UCSD-AML1 (cell line): ENCODE measurements around the gene FAM237B.
"Not testable (repeated sequence)": the region's sequence is repeated elsewhere in the genome, so short reads cannot be mapped to it uniquely, and the experiment has no call there.

ENCODE experiments used
- DNase-seq: peaks from one replicate; lab custom pipeline; 2025; ENCODE audit not compliant: unreplicated experiment; lab: John Stamatoyannopoulos, UW

Gene FAM237B

DNA sequence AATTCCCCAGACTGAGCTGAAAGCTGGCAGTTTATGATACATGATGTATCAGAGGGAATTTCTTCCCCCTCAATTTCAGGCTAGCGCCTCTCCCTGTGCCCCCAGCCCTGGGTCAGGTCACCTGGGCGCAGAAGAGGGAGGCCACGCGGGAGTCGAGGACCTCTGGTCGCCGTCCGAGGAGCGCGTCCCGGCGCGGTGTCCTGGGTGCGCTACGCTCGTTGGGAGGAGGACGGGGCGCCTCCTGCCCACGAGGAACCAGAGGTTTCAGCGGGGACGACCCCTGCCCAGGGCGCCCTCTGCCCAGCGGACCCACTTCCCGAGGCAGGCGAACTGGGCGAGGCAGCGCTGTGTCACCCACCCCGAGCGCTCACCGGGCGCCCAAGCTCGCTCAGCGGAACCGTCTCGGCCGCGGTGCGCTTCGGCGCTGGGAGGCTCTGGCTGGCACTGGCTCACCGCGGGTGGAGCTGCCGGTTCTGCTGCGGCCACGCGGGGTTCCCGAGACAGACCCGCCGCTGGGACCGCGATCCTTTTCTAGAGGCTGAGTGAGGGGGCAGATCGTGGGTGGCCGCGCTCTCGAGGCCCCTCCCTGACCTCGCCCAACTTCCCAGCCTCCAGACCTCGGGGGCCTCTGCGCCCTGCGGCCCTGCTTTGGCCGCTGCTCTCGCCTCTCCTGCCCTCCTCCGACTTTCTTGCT, at the start of gene FAM237B:
Gene FAM237B (minus strand): TSS at position 504 of the 694 bp plus-strand sequence. CDS start 1,556 bp downstream, outside the sequence.
- DNase-seq, result no peak

DNA sequence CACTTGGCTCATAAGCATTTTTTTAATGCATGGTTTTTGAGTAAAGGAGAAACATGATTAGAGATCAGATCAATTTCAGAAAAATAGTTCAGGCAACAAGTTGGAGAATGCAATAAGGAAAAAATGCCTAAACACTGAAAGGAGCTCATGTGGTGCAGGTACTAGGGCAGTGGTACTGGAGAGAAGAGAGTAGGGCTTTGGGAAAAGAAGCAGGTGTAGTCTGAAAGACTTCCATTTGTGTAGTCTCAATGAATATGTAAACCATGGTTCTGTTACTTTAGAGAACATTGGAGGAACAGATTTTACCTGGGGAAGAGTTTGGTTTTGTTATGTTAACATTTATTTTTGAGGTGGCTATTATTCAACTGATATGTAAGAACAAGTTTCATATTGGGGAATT, 30.9 kb upstream of the FAM237B start:
- no peak for DNase-seq

DNA sequence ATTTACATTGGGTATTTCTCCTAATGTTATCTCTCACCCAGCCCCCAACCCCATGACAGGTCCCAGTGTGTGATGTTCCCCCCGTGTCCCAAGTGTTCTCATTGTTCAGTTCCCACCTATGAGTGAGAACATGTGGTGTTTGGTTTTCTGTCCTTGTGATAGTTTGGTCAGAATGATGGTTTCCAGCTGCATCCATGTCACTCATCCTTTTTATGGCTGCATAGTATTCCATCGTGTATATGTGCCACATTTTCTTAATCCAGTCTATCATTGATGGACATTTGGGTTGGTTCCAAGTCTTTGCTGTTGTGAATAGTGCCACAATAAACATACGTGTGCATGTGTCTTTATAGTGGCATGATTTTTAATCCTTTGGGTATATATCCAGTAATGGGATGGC, 28.9 kb upstream of the FAM237B start:
- DNase-seq, result not testable (repeated sequence)

DNA sequence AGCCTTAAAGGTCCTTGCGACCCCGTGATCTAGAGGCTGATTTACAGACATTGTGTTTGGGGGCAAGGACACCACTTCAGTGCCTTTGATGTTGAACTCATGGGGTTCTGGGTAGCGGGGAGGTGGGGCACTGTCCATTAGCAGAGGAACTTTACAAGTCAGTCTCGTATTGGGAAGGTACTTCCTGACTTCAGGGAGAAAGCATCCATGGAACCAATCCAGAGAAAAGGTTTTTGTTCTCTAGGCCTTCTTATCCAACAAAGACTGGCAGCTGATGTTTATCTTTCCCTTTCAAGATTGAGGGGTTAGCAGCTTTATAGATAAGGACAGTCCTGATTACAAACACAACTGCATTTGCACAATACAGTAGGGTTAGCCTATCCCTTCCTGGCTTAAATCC, 28.2 kb upstream of the FAM237B start:
- DNase-seq, result no peak

DNA sequence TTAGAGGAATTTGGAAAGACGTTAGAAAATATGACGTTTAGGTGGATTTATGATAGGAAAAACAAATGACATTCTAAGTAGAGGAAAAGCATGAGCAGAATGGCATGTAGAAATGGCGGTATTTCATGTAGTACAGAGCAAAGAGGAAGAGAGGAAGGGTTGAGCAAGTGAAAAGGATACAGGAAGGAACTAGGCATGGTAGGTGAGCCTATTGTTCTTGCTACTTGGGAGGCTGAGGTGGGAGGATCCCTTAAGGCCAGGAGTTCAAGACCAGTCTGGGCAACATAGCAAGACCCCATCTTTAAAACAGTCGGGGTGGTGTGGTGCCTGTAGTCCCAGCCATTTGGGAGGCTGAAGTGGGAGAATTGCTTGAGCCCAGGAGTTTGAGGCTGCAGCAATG, 26.7 kb upstream of the FAM237B start:
- DNase-seq, result no peak

DNA sequence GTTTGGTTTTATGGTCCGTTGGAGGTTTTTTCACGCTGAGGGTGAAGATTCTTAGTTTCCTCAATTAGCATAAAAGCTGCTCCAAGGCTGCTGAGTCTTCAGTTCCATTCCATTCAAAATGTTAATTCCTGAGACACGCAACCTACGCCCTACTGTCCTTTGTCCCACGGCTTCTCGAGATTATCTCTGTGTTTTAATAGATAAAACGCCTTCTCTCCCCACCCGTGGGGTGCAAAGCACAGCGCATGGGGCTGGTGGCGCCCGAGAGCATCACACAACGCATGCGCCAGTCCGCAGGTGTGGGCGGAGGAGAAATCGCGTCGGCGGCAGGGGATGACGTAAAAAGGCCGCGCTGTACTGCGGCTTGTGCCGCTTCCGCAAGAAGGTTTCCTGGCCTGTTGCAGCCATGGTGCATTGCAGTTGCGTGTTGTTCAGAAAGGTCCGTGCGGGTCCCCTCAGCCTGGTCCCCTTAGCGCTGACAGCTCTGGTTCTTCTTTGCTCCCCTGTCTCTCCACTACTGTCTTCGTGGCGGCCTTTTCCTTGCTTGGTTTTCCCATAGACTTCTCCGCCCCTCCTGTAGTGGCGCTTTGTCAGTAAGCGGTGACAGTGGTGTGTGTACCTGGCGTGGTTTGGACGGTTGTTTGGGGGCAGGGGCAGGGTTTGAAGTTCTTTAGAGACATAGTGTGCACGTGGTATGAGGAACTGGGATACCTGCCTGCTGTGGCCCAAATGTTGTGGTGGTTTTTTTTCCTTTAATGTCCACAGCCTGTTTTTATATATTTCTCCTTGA, 25.4 kb upstream of the FAM237B start, which contains the start of gene GTPBP10:
Gene GTPBP10 (plus strand): TSS at position 381 of the 790 bp plus-strand sequence. CDS start 26 bp downstream, at position 407.
- peak; percentile 87 for DNase-seq

DNA sequence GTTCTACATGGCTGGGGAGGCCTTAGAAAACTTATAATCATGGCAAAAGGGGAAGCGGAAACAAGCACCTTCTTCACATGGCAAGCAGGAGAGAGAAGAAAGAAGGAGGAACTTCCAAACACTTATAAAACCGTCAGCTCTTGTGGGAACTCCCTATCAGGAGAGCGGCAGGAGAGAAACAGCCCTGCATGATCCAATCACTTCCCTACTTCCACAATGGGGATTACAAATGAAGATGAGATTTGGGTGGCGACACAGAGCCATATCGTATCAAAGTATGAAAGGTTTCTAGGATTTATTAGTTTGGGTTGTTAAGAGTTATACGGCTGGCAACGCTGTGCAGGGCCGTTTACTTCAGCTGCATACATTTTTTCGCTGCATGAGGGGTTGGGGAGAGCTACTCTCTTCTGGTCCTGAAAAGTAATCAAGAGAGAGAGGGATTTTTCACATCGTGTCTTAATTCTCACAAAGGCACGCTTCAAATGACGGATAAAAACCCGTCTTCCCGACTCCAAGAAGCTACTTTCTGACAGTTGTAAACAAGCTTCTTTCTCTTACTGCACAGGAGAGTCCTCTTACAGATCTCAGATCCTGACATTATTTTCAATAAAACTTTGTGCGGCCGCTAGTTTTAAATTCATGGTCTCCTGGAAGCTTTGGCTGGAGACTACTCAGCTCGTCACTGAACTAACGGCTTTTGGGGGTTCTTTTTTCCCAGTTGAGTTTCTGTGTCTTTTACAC, 24.7 kb upstream of the FAM237B start:
- DNase-seq, result no peak

DNA sequence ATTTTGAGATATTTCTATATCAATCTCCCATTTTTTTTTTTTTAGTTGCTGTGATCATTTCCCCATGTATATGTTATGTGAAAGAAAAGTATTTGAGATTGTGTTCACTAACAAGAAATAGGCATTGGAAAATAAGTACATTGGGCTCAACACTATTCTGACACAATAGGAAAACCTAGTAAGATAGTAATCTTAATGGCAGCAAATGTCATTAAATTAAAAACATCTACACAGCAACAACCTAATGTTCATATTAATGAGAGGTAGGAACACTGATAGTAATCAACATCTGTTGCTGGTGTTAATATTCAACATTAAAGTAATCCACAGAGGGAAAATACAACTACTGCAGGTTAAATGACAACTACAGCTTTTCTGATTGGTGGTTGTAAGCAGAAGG, 23.9 kb upstream of the FAM237B start:
- DNase-seq, result no peak

DNA sequence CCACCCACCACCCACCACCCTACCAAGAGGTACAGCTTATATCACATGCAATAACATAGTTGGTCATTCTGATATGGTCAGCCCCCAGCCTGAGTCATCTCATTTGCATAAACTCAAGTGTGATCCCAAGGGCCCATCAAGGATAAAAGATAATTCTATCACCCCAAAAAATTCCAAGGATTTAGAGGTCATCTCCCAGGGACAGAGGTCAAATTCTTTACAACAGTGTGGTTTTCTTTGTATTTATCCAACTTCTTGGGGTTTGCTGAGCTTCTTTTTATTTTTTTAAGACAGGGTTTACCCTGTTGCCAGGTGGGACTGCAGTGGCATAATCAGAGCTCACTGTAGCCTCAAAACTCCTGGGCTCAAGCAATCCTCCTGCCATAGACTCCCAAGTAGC, 16.0 kb upstream of the FAM237B start:
- no peak for DNase-seq

DNA sequence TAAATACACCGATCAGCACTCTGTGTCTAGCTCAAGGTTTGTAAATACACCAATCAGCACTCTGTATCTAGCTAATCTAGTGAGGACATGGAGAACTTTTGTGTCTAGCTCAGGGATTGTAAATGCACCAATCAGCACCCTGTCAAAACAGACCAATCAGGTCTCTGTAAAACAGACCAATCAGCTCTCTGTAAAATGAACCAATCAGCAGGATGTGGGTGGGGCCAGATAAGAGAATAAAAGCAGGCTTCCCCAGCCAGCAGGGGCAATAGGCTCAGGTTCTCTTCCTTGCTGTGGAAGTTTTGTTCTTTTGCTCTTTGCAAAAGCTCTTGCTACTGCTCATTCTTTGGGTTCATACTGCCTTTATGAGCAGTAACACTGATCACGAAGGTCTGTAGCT, 13.8 kb upstream of the FAM237B start:
- not testable (repeated sequence) for DNase-seq

DNA sequence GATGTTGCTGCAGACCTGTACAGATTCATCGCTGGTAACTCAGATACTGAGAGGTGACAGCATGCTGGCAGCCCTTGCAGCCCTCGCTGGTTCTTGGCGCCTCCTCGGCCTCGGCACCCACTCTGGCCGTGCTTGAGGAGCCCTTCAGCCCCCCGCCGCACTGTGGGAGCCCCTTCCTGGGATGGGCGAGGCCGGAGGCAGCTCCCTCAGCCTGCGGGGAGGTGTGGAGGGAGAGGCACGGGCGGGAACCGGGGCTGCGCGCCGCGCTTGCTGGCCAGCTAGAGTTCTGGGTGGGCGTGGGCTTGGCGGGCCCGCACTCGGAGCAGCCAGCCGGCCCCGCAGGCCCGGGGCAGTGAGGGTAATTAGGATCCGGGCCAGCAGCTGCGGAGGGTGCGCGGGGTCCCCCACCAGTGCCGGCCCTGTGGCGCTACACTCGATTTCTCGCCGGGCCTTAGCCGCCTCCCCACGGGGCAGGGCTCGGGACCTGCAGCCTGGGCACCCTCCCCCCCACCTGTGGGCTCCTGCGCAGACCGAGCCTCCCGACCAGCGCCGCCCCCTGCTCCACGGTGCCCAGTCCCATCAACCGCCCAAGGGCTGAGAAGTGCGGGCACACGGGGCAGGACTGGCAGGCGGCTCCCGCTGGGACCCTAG, 13.2 kb upstream of the FAM237B start:
- DNase-seq, result no peak

DNA sequence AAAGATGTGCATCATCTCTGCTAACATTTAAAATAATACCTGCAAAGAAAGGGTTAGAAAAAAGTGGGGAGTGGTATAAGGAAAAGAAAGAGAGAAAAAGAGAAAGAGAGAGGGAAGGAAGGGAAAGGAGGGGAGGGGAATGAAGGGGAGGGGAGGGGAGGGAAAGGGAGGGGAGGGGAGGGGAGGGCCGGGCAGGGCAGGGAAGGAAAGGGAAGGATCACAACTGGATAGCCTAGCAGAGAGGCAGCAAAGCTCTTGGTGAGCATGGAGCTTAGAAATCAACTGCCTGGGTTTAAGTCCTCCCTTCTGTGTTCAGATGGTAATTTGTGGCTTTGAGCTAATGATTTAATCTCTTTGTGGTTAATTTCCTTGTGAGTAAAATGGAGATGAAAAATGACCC, 5.4 kb upstream of the FAM237B start:
- no peak for DNase-seq

DNA sequence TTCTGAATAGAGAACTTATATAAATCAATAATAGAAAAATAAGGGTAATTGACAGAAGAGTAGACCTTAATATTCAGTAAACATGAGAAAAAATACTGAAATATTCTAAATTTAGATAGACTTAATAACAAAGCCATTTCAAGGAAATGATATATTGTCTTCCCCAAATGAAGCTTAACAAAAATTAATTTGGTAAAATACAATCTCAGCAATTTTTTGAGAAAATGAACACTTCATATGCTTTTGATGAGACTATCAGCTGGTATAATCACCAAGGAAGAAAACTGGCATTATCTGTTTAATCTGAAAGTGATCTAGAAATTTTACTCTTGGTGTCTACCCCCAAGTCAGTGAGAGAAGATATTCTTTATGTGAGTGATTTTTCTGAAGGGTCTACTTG, 1.7 kb upstream of the FAM237B start:
- no peak for DNase-seq

DNA sequence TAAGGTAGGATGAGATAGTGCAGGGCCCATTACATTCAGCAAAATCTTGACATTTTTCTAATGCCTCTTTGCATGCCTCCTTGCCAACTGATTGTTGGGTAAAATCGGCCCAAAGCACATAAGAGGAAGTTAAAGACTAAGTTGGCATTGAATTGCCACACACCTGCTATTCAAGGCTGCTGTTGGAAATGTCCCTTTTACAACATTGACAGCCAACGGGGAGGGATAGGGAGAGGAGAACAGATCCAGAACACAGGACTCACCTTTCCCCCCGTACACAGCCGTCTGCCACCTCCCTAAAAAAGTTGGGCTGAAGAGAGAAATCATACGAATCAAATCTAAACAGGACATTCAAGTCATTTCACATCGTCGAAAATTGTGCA, 695 bp downstream of the FAM237B start:
- DNase-seq, result no peak

DNA sequence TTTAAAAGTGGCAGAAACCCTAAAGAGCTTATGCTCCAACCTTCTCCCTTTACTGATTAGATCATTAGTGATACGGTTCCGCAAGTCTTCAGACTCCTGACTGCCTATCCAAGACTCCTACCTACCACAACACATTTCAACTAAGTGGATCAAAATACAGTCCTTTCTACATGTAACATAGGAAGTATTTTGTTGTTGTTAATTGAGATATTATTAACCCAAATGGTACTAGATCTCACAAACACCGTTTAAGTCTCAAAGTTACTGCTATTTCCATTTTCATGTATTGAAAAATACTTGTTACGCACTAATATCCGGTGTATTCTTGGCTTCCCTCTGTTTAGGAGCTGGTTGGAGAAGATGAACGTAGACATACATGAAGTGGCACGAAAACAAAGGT, 1.1 kb downstream of the FAM237B start:
- DNase-seq, result no peak

DNA sequence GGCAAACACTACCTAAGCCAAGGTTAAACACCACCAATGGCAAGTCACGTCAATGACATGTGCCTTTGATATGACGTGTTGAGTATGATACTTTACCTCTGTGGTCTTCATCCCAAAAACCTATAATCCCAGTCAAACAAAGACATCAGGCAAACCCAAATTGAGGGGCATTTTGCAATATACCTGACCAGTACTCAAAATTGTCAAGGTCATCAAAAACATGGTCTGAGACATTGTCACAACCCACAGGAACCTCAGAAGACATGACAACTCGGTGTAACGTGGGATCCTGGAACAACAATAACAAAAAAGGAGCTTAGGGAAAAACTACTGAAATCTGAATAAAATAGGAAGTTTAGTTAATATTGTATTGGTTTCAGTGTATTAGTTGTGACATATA, 7.2 kb downstream of the FAM237B start:
- DNase-seq, result no peak

DNA sequence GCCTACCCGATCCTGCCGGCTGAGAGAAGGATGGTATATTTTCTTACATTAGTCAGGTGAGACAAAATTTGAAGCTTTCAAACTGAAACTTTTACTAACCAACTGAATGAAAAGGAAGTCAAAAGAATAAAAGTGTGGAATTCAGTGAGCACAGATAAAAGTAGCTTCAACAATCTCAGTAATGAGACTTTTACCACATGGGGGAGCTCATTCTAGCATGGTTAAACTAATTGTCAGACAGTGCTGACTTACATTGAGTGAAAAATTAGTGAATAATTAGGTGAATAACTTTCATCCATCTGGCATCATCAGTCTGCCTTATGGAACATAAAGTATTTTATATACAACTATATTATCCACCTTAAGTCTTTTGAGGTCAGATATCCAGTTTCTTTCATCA, 8.4 kb downstream of the FAM237B start:
- no peak for DNase-seq

DNA sequence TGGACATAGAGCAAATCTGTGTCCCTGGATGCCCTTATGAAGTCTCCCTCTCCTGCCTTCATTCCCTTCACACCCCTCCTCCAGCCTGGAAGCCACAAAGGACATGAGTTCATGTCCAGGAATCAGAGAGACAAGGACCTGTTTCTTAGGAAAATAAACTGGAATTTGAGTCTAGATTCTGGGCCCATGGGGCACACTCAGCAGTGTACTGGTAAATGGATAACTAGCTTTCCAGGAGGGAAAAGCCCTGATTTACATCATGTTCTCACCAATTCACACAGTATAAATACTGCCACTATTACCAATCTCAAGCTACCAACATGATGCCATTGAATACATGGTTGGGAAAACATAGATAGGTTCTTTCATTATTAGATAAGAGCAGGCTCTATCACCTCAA, 9.9 kb downstream of the FAM237B start:
- DNase-seq, result no peak

DNA sequence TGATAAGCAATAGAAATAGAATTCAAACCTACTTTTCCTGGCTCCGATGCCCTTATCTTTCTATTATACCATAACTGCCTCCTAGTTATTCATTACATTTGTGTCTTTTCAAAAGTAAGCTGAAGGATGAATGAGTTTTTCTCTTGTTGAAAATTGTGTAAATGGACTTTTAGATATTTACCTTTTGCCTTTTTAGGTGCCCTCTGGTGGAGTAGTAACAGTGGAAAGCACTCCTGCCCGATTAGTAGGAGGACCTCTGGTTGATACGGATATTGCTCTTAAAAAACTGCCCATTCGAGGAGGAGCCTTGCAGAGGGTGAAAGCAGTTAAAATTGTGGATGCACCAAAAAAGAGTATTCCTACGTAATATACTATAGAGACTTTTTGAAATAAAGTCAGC, 11.2 kb downstream of the FAM237B start:
- no peak for DNase-seq

DNA sequence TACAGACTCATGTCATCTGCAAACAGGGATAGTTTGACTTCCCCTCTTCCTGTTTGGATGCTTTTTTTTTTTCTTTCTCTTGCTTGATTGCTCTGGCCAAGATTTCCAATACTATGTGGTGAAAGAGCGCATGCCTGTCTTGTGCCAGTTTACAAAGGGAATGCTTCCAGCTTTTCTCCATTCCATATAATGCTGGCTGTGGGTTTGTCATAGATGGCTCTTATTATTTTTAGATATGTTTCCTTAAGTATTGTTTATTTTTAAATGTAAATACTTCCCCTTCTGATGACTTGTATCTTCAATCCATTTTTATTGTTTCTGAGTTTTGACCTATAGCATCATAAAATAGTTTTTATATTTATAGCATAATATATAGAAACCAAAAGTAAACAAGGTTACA, 17.9 kb downstream of the FAM237B start:
- no peak for DNase-seq
